Measurements from ENCODE around the gene ARFGEF3.

Gene ARFGEF3

GRCh38 chr6:138310821-138311220, 149.1 kb downstream of the ARFGEF3 start:
- TF ChIP-seq CTCF (IDR thresholded peaks at IDR 0.05; ENCODE audit: control insufficient read depth, insufficient read depth, low read depth, low read length, missing control alignments) = no peak
- no peak overlapping the region for H3K4me3 ChIP-seq (ENCODE audit: control insufficient read depth, low read depth, low read length)
- no peak for DNase-seq (ENCODE audit: low read depth)

GRCh38 chr6:138311268-138311667, 149.5 kb downstream of the ARFGEF3 start:
- no peak for TF ChIP-seq CTCF (IDR thresholded peaks at IDR 0.05; ENCODE audit: control insufficient read depth, insufficient read depth, low read depth, low read length, missing control alignments)
- no peak overlapping the region for H3K4me3 ChIP-seq (ENCODE audit: control insufficient read depth, low read depth, low read length)
- DNase-seq (ENCODE audit: low read depth) = no peak

GRCh38 chr6:138318741-138319375, 157.1 kb downstream of the ARFGEF3 start:
- DNase-seq (ENCODE audit: low read depth) = no peak
- TF ChIP-seq CTCF (IDR thresholded peaks at IDR 0.05; ENCODE audit: control insufficient read depth, insufficient read depth, low read depth, low read length, missing control alignments) = no peak
- H3K4me3 ChIP-seq (ENCODE audit: control insufficient read depth, low read depth, low read length) = no peak overlapping the region

- DNase-seq (ENCODE audit: low read depth) = no peak
- no peak overlapping the region for H3K4me3 ChIP-seq (ENCODE audit: control insufficient read depth, low read depth, low read length)
- no peak for TF ChIP-seq CTCF (IDR thresholded peaks at IDR 0.05; ENCODE audit: control insufficient read depth, insufficient read depth, low read depth, low read length, missing control alignments)
Observed at GRCh38 chr6:138321934-138322333, 160.2 kb downstream of the ARFGEF3 start.

GRCh38 chr6:138323821-138324220, 162.1 kb downstream of the ARFGEF3 start:
- TF ChIP-seq CTCF (IDR thresholded peaks at IDR 0.05; ENCODE audit: control insufficient read depth, insufficient read depth, low read depth, low read length, missing control alignments) = no peak
- no peak for DNase-seq (ENCODE audit: low read depth)
- no peak overlapping the region for H3K4me3 ChIP-seq (ENCODE audit: control insufficient read depth, low read depth, low read length)

GRCh38 chr6:138328210-138328609, 166.5 kb downstream of the ARFGEF3 start:
- DNase-seq (ENCODE audit: low read depth) = no peak
- no peak for TF ChIP-seq CTCF (IDR thresholded peaks at IDR 0.05; ENCODE audit: control insufficient read depth, insufficient read depth, low read depth, low read length, missing control alignments)
- H3K4me3 ChIP-seq (ENCODE audit: control insufficient read depth, low read depth, low read length) = no peak overlapping the region
